ENCODE results near the gene MPRIP. TPM values are rescaled to one million over a fixed set of nuclear protein-coding genes. Genes with fewer than 3 reads are reported as not detected.

Gene MPRIP
- total and polyA plus RNA-seq, 4 donors, result 121 to 342 (median 175) TPM

DNA sequence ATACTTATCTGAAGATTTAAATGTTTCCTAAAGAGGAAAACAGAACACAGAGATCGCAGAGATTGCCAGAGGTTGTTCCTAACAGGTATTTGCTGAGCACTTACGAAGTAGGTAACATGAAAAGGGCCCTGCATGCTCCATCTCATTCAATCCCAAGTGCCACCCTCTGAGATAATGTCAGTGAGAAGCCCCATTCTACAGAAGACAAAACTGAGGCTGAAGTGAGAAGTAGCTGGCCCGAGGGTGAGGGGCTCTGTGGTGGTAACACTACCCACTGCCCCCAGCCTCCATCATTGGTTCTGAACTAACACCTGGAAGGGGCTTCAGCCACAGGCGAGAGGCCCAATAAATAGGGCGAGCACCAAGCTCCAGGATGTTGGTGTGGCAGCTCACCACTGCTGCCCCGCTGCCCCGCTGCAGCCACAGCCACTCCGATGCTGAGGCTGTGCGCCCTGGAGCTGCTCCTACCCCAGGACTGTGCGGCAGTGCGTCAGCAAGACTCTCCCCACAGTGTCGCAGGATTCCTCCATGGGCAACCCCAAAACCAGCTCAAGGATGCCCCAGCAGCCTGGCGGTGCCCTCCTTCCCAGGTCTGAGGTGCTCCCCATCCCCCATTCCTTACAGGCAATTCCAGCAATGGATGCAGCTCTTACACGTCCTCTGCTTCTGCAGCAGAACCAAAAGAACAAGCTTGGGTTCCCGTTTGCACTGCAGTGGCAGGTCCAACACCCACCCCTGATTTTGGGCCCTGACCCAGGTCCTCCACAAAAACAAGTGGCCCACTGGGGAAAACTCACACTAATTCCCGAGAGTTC is 184.4 kb downstream of the MPRIP start:
- Histone ChIP-seq H3K4me3 (no peak overlapping the region), H3K9me3 (ENCODE audit: control insufficient read depth in 4 of 4, insufficient read depth in 3 of 4, low read length in 3 of 4) (no peaks in the 10 kb centered on the region), H3K9ac (ENCODE audit: insufficient read depth in 1 of 2, low read length in 2 of 2) (no peak overlapping the region), H3K4me1 (ENCODE audit: control insufficient read depth in 5 of 5, insufficient read depth in 5 of 5, low read length in 5 of 5) (no peaks in the 10 kb centered on the region), H3K27me3 (ENCODE audit: control insufficient read depth in 3 of 3, insufficient read depth in 3 of 3, low read length in 2 of 3) (no peaks in the 10 kb centered on the region), H3K36me3 (ENCODE audit: control insufficient read depth in 4 of 4, insufficient read depth in 4 of 4, low read length in 4 of 4) (peaks cover 31 to 87% (median 44%) of the 10 kb centered on the region in 4 donors), H3K27ac (ENCODE audit: low read depth in 1 of 2, low read length in 1 of 2) (no peak overlapping the region)
- DNase-seq (no peak), ATAC-seq (ENCODE audit: insufficient read depth, low FRiP score) (no peak)
- TF ChIP-seq, protein P1, sequence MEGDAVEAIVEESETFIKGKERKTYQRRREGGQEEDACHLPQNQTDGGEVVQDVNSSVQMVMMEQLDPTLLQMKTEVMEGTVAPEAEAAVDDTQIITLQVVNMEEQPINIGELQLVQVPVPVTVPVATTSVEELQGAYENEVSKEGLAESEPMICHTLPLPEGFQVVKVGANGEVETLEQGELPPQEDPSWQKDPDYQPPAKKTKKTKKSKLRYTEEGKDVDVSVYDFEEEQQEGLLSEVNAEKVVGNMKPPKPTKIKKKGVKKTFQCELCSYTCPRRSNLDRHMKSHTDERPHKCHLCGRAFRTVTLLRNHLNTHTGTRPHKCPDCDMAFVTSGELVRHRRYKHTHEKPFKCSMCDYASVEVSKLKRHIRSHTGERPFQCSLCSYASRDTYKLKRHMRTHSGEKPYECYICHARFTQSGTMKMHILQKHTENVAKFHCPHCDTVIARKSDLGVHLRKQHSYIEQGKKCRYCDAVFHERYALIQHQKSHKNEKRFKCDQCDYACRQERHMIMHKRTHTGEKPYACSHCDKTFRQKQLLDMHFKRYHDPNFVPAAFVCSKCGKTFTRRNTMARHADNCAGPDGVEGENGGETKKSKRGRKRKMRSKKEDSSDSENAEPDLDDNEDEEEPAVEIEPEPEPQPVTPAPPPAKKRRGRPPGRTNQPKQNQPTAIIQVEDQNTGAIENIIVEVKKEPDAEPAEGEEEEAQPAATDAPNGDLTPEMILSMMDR (IDR thresholded peaks at IDR 0.05; ENCODE audit: control extremely low read depth, extremely low read depth), result no peak
- WGBS, 2 donors, result 95 to 96% methylated on average over 16 of the region's 16 CpGs

GRCh38 chr17:17227608-17228520 is 185.6 kb downstream of the MPRIP start:
- DNase-seq, result no peak
- WGBS, 2 donors, result 91 to 95% methylated on average over 25 of the region's 25 CpGs
- Histone ChIP-seq H3K9me3 (ENCODE audit: control insufficient read depth in 4 of 4, insufficient read depth in 3 of 4, low read length in 3 of 4) (no peaks in the 10 kb centered on the region), H3K36me3 (ENCODE audit: control insufficient read depth in 4 of 4, insufficient read depth in 4 of 4, low read length in 4 of 4) (peaks cover 30 to 88% (median 40%) of the 10 kb centered on the region in 4 donors), H3K27ac (ENCODE audit: low read depth in 1 of 2, low read length in 1 of 2) (peak overlapping the region in 1 of 2 donors; percentile 79), H3K4me3 (no peak overlapping the region), H3K4me1 (ENCODE audit: control insufficient read depth in 5 of 5, insufficient read depth in 5 of 5, low read length in 5 of 5) (peaks cover 0 to 5% (median 0%) of the 10 kb centered on the region in 5 donors), H3K9ac (ENCODE audit: insufficient read depth in 1 of 2, low read length in 2 of 2) (no peak overlapping the region), H3K27me3 (ENCODE audit: control insufficient read depth in 3 of 3, insufficient read depth in 3 of 3, low read length in 2 of 3) (no peaks in the 10 kb centered on the region)
- no peak for ATAC-seq (ENCODE audit: insufficient read depth, low FRiP score)
- TF ChIP-seq, protein P1 (IDR thresholded peaks at IDR 0.05; ENCODE audit: control extremely low read depth, extremely low read depth), result no peak

GRCh38 chr17:17228521-17229279 is 186.4 kb downstream of the MPRIP start:
- H3K27ac ChIP-seq (ENCODE audit: low read depth in 1 of 2, low read length in 1 of 2), result peak overlapping the region in 1 of 2 donors; percentile 79
- H3K9me3 ChIP-seq (ENCODE audit: control insufficient read depth in 4 of 4, insufficient read depth in 3 of 4, low read length in 3 of 4), result no peaks in the 10 kb centered on the region
- no peak overlapping the region for H3K4me3 ChIP-seq
- TF ChIP-seq, protein P1 (IDR thresholded peaks at IDR 0.05; ENCODE audit: control extremely low read depth, extremely low read depth), result no peak
- peaks cover 25 to 83% (median 35%) of the 10 kb centered on the region in 4 donors for H3K36me3 ChIP-seq (ENCODE audit: control insufficient read depth in 4 of 4, insufficient read depth in 4 of 4, low read length in 4 of 4)
- H3K9ac ChIP-seq (ENCODE audit: insufficient read depth in 1 of 2, low read length in 2 of 2), result no peak overlapping the region
- DNase-seq (no peak), ATAC-seq (ENCODE audit: insufficient read depth, low FRiP score) (no peak)
- peaks cover 0 to 5% (median 0%) of the 10 kb centered on the region in 5 donors for H3K4me1 ChIP-seq (ENCODE audit: control insufficient read depth in 5 of 5, insufficient read depth in 5 of 5, low read length in 5 of 5)
- no peaks in the 10 kb centered on the region for H3K27me3 ChIP-seq (ENCODE audit: control insufficient read depth in 3 of 3, insufficient read depth in 3 of 3, low read length in 2 of 3)
- 93% methylated on average over 17 of the region's 17 CpGs for WGBS, 2 donors

Measured in lung (tissue), 12 donors.